Measurements from ENCODE around the gene SLCO2B1. TPM values are rescaled to one million over a fixed set of nuclear protein-coding genes. Genes with fewer than 3 reads are reported as not detected.
A peak's percentile ranks its signal among the peaks of the same experiment; 100 is the strongest.

SLCO2B1 gene
- total and polyA plus RNA-seq, 2 experiments from 2014 or later: not detected

DNA sequence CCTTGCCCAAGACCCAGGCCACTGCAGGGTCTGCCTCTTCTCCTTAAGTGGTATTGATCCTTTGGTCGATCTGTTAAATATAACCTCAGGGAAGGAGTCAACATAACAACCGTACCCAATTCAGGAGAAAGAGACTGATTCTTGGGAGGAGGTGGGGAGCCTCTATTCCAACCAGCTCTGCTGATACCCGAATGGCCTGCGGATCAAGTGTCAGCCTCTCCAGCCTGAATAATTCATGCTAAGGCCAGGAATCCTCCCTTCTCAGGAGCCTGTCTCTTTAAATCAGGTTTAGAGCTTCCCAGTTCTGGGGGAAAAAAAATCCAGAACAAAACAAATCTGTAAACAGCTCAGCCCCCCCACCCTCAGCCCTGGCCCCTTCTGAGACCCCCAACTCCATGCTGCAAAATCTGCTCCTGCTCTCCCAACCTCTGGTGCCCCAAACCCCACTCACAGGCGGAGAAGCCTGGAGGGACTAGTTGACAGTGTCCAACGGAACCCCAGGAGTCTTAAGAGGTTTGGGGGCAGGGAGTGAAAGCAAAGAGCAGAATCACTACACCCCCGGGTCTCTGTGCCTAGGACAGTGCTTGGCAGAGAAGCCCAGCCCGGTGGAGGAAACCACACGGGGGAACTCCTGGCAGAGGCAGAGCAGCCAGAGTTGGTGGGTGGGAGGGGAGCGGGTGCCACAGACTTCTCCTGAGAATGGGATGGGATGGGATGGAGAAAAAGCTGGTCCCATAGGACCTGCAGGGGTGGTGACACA, 88.8 kb downstream of the SLCO2B1 start:
- H3K36me3 Mint-ChIP-seq (ENCODE audit: low read depth): no peaks in the 10 kb centered on the region
- peaks cover 43% of the 10 kb centered on the region for H3K4me1 Mint-ChIP-seq
- TF ChIP-seq ZNF331 (CRISPR knock-in tag; IDR thresholded peaks at IDR 0.05; ENCODE audit: low read depth) (no peak), NANOG (IDR thresholded peaks at IDR 0.05; ENCODE audit: borderline replicate concordance) (no peak), POLR2AphosphoS5 (IDR thresholded peaks at IDR 0.05; ENCODE audit: low read depth) (no peak), EZH2 (IDR thresholded peaks at IDR 0.05; ENCODE audit: low read depth, unreplicated experiment) (no peak), JUNB (IDR thresholded peaks at IDR 0.05; ENCODE audit: unreplicated experiment) (no peak), CREB1 (CRISPR knock-in tag; IDR thresholded peaks at IDR 0.05; ENCODE audit: low read depth) (no peak), STAT1 (IDR thresholded peaks at IDR 0.05; ENCODE audit: unreplicated experiment) (no peak), EZH2phosphoT487 (IDR thresholded peaks at IDR 0.05; ENCODE audit: unreplicated experiment) (no peak), ZNF114 (CRISPR knock-in tag; IDR thresholded peaks at IDR 0.05) (no peak)
- TF ChIP-seq, protein P1, sequence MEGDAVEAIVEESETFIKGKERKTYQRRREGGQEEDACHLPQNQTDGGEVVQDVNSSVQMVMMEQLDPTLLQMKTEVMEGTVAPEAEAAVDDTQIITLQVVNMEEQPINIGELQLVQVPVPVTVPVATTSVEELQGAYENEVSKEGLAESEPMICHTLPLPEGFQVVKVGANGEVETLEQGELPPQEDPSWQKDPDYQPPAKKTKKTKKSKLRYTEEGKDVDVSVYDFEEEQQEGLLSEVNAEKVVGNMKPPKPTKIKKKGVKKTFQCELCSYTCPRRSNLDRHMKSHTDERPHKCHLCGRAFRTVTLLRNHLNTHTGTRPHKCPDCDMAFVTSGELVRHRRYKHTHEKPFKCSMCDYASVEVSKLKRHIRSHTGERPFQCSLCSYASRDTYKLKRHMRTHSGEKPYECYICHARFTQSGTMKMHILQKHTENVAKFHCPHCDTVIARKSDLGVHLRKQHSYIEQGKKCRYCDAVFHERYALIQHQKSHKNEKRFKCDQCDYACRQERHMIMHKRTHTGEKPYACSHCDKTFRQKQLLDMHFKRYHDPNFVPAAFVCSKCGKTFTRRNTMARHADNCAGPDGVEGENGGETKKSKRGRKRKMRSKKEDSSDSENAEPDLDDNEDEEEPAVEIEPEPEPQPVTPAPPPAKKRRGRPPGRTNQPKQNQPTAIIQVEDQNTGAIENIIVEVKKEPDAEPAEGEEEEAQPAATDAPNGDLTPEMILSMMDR (conservative IDR thresholded peaks at IDR 0.05; ENCODE audit: low read depth in 2 of 2): no peak
- TF ChIP-seq, protein P2, sequence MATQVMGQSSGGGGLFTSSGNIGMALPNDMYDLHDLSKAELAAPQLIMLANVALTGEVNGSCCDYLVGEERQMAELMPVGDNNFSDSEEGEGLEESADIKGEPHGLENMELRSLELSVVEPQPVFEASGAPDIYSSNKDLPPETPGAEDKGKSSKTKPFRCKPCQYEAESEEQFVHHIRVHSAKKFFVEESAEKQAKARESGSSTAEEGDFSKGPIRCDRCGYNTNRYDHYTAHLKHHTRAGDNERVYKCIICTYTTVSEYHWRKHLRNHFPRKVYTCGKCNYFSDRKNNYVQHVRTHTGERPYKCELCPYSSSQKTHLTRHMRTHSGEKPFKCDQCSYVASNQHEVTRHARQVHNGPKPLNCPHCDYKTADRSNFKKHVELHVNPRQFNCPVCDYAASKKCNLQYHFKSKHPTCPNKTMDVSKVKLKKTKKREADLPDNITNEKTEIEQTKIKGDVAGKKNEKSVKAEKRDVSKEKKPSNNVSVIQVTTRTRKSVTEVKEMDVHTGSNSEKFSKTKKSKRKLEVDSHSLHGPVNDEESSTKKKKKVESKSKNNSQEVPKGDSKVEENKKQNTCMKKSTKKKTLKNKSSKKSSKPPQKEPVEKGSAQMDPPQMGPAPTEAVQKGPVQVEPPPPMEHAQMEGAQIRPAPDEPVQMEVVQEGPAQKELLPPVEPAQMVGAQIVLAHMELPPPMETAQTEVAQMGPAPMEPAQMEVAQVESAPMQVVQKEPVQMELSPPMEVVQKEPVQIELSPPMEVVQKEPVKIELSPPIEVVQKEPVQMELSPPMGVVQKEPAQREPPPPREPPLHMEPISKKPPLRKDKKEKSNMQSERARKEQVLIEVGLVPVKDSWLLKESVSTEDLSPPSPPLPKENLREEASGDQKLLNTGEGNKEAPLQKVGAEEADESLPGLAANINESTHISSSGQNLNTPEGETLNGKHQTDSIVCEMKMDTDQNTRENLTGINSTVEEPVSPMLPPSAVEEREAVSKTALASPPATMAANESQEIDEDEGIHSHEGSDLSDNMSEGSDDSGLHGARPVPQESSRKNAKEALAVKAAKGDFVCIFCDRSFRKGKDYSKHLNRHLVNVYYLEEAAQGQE (IDR thresholded peaks at IDR 0.05; ENCODE audit: unreplicated experiment): no peak
- TF ChIP-seq, protein P3, sequence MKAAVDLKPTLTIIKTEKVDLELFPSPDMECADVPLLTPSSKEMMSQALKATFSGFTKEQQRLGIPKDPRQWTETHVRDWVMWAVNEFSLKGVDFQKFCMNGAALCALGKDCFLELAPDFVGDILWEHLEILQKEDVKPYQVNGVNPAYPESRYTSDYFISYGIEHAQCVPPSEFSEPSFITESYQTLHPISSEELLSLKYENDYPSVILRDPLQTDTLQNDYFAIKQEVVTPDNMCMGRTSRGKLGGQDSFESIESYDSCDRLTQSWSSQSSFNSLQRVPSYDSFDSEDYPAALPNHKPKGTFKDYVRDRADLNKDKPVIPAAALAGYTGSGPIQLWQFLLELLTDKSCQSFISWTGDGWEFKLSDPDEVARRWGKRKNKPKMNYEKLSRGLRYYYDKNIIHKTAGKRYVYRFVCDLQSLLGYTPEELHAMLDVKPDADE (IDR thresholded peaks at IDR 0.05): no peak
- TF ChIP-seq, protein P4, sequence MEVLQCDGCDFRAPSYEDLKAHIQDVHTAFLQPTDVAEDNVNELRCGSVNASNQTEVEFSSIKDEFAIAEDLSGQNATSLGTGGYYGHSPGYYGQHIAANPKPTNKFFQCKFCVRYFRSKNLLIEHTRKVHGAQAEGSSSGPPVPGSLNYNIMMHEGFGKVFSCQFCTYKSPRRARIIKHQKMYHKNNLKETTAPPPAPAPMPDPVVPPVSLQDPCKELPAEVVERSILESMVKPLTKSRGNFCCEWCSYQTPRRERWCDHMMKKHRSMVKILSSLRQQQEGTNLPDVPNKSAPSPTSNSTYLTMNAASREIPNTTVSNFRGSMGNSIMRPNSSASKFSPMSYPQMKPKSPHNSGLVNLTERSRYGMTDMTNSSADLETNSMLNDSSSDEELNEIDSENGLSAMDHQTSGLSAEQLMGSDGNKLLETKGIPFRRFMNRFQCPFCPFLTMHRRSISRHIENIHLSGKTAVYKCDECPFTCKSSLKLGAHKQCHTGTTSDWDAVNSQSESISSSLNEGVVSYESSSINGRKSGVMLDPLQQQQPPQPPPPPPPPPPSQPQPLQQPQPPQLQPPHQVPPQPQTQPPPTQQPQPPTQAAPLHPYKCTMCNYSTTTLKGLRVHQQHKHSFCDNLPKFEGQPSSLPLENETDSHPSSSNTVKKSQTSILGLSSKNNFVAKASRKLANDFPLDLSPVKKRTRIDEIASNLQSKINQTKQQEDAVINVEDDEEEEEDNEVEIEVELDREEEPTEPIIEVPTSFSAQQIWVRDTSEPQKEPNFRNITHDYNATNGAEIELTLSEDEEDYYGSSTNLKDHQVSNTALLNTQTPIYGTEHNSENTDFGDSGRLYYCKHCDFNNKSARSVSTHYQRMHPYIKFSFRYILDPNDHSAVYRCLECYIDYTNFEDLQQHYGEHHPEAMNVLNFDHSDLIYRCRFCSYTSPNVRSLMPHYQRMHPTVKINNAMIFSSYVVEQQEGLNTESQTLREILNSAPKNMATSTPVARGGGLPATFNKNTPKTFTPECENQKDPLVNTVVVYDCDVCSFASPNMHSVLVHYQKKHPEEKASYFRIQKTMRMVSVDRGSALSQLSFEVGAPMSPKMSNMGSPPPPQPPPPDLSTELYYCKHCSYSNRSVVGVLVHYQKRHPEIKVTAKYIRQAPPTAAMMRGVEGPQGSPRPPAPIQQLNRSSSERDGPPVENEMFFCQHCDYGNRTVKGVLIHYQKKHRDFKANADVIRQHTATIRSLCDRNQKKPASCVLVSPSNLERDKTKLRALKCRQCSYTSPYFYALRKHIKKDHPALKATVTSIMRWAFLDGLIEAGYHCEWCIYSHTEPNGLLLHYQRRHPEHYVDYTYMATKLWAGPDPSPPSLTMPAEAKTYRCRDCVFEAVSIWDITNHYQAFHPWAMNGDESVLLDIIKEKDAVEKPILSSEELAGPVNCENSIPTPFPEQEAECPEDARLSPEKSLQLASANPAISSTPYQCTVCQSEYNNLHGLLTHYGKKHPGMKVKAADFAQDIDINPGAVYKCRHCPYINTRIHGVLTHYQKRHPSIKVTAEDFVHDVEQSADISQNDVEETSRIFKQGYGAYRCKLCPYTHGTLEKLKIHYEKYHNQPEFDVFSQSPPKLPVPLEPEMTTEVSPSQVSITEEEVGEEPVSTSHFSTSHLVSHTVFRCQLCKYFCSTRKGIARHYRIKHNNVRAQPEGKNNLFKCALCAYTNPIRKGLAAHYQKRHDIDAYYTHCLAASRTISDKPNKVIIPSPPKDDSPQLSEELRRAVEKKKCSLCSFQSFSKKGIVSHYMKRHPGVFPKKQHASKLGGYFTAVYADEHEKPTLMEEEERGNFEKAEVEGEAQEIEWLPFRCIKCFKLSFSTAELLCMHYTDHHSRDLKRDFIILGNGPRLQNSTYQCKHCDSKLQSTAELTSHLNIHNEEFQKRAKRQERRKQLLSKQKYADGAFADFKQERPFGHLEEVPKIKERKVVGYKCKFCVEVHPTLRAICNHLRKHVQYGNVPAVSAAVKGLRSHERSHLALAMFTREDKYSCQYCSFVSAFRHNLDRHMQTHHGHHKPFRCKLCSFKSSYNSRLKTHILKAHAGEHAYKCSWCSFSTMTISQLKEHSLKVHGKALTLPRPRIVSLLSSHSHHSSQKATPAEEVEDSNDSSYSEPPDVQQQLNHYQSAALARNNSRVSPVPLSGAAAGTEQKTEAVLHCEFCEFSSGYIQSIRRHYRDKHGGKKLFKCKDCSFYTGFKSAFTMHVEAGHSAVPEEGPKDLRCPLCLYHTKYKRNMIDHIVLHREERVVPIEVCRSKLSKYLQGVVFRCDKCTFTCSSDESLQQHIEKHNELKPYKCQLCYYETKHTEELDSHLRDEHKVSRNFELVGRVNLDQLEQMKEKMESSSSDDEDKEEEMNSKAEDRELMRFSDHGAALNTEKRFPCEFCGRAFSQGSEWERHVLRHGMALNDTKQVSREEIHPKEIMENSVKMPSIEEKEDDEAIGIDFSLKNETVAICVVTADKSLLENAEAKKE (CRISPR knock-in tag; IDR thresholded peaks at IDR 0.05): no peak
- H3K27ac Mint-ChIP-seq: no peak overlapping the region
- ATAC-seq: peak; percentile 21
- no peaks in the 10 kb centered on the region for H3K36me3 ChIP-seq (ENCODE audit: insufficient read depth)
- DNase-seq (ENCODE audit: low spot score): peak; percentile 57
- no peaks in the 10 kb centered on the region for H4K20me1 ChIP-seq (replicated peaks; ENCODE audit: insufficient read depth)
- peaks cover 53% of the 10 kb centered on the region for H3K27me3 ChIP-seq (ENCODE audit: insufficient read depth)
- no peak overlapping the region for H3K27ac ChIP-seq (ENCODE audit: low read depth)
- peaks cover 46% of the 10 kb centered on the region for H3K27me3 Mint-ChIP-seq (ENCODE audit: insufficient read depth, low read depth, poor library complexity)
- H3K4me2 ChIP-seq: peak overlapping the region; percentile 88
- peak overlapping the region; percentile 97 for H2AFZ ChIP-seq
- H3K4me3 Mint-ChIP-seq: peak overlapping the region; percentile 77
- no peaks in the 10 kb centered on the region for H3K79me2 ChIP-seq (replicated peaks; ENCODE audit: insufficient read depth)
- peak overlapping the region; percentile 63 for H3K4me3 ChIP-seq
- no peaks in the 10 kb centered on the region for H3K9me2 ChIP-seq (ENCODE audit: insufficient read depth)
- H3K9me3 Mint-ChIP-seq: no peaks in the 10 kb centered on the region
- H3F3A ChIP-seq (replicated peaks; ENCODE audit: low read depth): no peaks in the 10 kb centered on the region
- H3K4me1 ChIP-seq (ENCODE audit: insufficient read depth): peaks cover 19% of the 10 kb centered on the region
